Stimulated activated CD8-positive, alpha-beta memory T cell treated with anti-CD3 and anti-CD28 coated beads, Interleukin-12 subunit alpha, Interleukin-12 subunit beta, amount 100 ng/mL, for 24 hours (primary cell): Measurements from ENCODE around the gene CTAGE9.
"Not testable (repeated sequence)": the region's sequence is repeated elsewhere in the genome, so short reads cannot be mapped to it uniquely, and the experiment has no call there.

Experiments
- DNase-seq: peaks from one replicate; pipeline ENCODE4 v3.0.0-alpha.2; 2020; ENCODE audit errors: extremely low read depth

CTAGE9 gene

GRCh38 chr6:131710917-131711316 lies at the start of gene CTAGE9:
Gene CTAGE9 (minus strand): TSS chr6:131711017. CDS start chr6:131711017, 0 bp downstream.
- DNase-seq: not testable (repeated sequence)

GRCh38 chr6:131758920-131759319 lies 48.1 kb upstream of the CTAGE9 start:
- DNase-seq: no peak

- no peak for DNase-seq
Measured at GRCh38 chr6:131756039-131756438, 45.2 kb upstream of the CTAGE9 start.

- DNase-seq: no peak
Measured at GRCh38 chr6:131755597-131755996, 44.8 kb upstream of the CTAGE9 start.

- no peak for DNase-seq
Measured at GRCh38 chr6:131754715-131755567, 44.1 kb upstream of the CTAGE9 start.

- no peak for DNase-seq
Measured at GRCh38 chr6:131754088-131754487, 43.3 kb upstream of the CTAGE9 start.

- not testable (repeated sequence) for DNase-seq
Measured at GRCh38 chr6:131751012-131751715, 40.3 kb upstream of the CTAGE9 start.

GRCh38 chr6:131749023-131749422 lies 38.2 kb upstream of the CTAGE9 start:
- DNase-seq: no peak

GRCh38 chr6:131747821-131748353 lies 37.1 kb upstream of the CTAGE9 start:
- no peak for DNase-seq

- no peak for DNase-seq
Measured at GRCh38 chr6:131745476-131745875, 34.7 kb upstream of the CTAGE9 start.

- DNase-seq: no peak
Measured at GRCh38 chr6:131744432-131745287, 33.8 kb upstream of the CTAGE9 start.

GRCh38 chr6:131741688-131742393 lies 31.0 kb upstream of the CTAGE9 start:
- DNase-seq: no peak

GRCh38 chr6:131740161-131740560 lies 29.3 kb upstream of the CTAGE9 start:
- DNase-seq: no peak

GRCh38 chr6:131739136-131739535 lies 28.3 kb upstream of the CTAGE9 start:
- no peak for DNase-seq

GRCh38 chr6:131736811-131737210 lies 26.0 kb upstream of the CTAGE9 start:
- no peak for DNase-seq

- DNase-seq: no peak
Measured at GRCh38 chr6:131736003-131736596, 25.3 kb upstream of the CTAGE9 start.

- no peak for DNase-seq
Measured at GRCh38 chr6:131733376-131734016, 22.7 kb upstream of the CTAGE9 start.

- no peak for DNase-seq
Measured at GRCh38 chr6:131731224-131731623, 20.4 kb upstream of the CTAGE9 start.

- DNase-seq: no peak
Measured at GRCh38 chr6:131730264-131730663, 19.4 kb upstream of the CTAGE9 start.

GRCh38 chr6:131729550-131729949 lies 18.7 kb upstream of the CTAGE9 start:
- DNase-seq: no peak
